D721Med (cell line): ENCODE data around the gene TMEM185A.
"Not testable (repeated sequence)": the region's sequence is repeated elsewhere in the genome, so short reads cannot be mapped to it uniquely, and the experiment has no call there.

Experiments used
- DNase-seq: peaks from one replicate; pipeline ENCODE4 v3.0.0; 2011; ENCODE audit warnings: low spot score; ENCODE audit not compliant: insufficient read length
- FAIRE-seq: peaks from 2 replicates; lab custom pipeline; 2011; peaks lifted over from hg19 to GRCh38; lab: Jason Lieb, UNC

The TMEM185A gene

DNA sequence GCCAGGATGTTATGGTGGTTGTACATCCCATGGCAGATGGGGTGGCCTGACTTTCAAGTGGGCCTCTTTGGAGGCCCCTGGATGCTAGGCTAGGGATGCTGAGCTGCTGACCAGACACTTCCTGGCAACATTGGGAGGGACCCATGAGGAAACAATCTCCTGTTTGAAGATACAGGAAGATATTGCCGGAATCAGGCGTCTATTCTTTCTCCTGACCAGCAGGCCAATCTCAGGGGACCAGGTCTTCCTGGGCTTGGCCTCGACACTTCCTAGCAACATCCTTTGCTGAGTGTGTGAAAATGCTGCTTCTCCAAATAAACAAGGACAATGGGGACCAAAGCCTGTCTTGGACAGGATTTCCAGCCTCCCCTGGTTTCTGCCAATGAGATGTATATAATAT is 83.8 kb downstream of the TMEM185A start:
- FAIRE-seq, DNase-seq: not testable (repeated sequence)

DNA sequence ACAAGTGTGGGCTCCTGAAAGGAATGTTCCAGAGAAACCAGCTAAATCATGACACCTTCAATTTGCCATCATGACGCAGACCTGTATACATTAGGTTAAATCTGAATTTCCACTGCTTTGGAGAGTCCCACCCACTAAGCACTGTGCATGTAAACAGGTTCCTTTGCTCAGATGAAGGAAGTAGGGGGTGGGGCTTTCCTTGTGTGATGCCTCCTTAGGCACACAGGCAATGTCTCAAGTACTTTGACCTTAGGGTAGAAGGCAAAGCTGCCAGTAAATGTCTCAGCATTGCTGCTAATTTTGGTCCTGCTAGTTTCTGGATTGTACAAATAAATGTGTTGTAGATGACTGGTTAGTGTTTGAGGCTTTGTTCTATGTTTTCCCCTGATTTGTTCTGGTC is 84.6 kb downstream of the TMEM185A start:
- DNase-seq, FAIRE-seq: not testable (repeated sequence)
